ENCODE results near the gene BTN2A1. TPM values are rescaled to one million over a fixed set of nuclear protein-coding genes. Genes with fewer than 3 reads are reported as not detected.
"Not testable (repeated sequence)": the region's sequence is repeated elsewhere in the genome, so short reads cannot be mapped to it uniquely, and the experiment has no call there.

BTN2A1 gene
- 10 to 100 TPM in 2 of 3 donors, 1 to 10 TPM in 1; 7.2 to 23.4 (median 16.7) TPM for polyA plus RNA-seq

DNA sequence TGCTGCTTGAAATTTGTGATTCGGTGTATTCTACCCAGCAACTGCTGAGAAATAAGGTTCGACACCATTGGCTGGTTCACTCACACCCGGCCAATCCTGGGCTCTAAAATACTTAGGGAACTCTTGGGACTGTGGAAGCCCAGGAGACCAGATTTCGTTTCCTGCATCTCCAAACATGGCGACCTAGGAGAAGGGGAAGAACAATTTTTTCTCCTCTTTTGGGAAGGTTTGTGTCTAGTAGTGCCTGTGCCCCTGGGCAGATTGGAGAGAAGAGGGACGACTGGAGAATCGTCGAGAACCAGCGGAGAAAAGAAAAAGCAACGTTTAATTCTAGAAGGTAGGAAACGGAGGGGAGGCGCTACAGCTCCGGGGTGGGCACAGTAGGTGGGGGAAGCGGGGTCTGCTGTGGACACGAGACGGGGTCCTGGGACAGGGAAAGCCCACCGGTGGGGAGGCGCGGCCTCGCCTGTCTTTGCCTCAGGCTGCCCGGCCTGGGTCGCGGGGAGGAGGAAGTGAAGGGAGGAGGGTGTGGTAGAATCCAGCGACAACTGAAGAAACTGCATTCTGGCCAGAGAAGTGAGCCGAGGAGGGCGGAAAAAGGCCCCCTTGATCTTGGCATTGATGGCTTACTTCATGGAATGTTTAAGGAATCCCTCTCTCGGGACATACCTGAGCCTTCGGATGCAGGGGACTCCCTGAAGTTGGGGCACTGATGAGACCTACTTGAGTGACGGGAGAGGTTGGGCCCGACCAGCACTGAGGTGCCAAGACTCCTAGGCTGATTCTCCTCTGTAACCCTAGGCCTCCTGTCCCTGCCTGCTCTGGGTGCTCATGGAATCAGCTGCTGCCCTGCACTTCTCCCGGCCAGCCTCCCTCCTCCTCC is at the start of gene BTN2A1:
TSS of gene BTN2A1 (plus strand) at position 150 of the 883 bp plus-strand sequence. CDS start at position 832, 682 bp downstream.
- H3K4me1 Mint-ChIP-seq, result peaks cover 60 to 68% of the 10 kb centered on the region in 2 donors
- H3K4me3 Mint-ChIP-seq, result peak within 1 kb of the TSS; percentile 97 to 100 (median 99)
- H3K27me3 Mint-ChIP-seq (ENCODE audit: low read depth in 3 of 3), result peaks cover 2 to 4% (median 4%) of the 10 kb centered on the region in 3 donors
- H3K27ac Mint-ChIP-seq, result peak within 1 kb of the TSS; percentile 89 to 99 (median 98)
- DNase-seq, result peak; percentile 79 to 80 (median 79)
- peaks cover 15 to 34% (median 21%) of the 10 kb centered on the region in 3 donors for H3K36me3 Mint-ChIP-seq
- no peaks in the 10 kb centered on the region for H3K9me3 Mint-ChIP-seq

DNA sequence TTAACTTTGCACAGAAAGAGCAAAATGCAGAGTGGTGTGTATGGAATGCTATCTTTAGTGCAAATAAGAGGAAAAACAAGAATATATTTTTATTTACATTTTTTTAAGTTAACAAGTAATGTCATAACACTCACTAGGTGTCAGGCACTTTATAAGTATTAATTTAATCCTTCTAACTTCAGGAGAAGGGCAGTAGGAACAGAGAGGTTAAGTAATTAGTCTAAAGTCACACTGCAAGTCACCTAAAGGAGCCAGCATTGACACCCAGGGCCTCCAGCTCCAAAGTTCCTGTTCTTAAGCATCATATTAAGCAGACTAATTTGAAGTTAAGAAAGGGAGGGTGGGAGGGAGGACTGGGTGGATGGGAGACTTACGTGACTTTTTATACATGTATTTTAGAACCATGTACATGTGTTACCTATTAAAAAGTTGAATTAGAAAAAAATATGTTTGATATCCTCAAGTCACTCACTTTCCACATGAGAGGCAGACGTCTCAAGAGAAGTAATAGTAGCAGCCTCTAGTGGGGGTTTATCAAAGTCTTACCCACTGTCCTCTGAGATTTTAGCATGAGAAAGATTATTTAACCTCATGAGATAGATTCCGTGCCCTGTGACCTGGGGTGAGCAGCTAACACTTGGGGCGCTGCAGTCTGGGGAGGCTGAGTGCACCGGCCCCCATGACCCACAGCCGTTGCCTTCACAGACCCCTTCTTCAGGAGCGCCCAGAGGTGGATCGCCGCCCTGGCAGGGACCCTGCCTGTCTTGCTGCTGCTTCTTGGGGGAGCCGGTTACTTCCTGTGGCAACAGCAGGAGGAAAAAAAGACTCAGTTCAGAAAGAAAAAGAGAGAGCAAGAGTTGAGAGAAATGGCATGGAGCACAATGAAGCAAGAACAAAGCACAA is 48.7 kb upstream of the BTN2A1 start:
- Mint-ChIP-seq H3K27me3 (ENCODE audit: low read depth in 3 of 3) (peaks cover 0 to 5% (median 0%) of the 10 kb centered on the region in 3 donors), H3K4me3 (no peak overlapping the region), H3K9me3 (no peaks in the 10 kb centered on the region), H3K27ac (peak overlapping the region in 4 of 6 donors; percentile 32 to 50 (median 42)), H3K36me3 (peaks cover 29 to 78% (median 62%) of the 10 kb centered on the region in 3 donors), H3K4me1 (peaks cover 46 to 52% of the 10 kb centered on the region in 2 donors)
- no peak for DNase-seq

DNA sequence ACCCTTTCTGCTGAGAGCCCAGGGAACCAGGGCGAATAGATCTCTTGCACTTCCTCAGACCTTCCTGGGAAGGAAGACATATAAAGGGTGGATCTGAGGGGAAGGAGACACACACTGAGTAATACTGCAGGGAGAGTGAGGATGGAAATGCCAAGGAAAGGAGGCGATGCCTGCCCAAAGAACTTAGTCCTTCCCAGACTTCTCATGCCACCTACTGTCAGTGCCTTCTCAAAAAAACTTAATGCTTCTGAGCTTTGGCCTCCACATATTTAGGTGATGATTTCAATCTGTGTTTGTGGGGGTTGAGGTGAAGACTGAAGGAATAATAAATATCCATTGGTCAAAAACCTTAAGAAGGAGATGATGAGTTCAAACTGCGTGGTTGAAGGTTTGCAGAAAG is 46.0 kb upstream of the BTN2A1 start:
- Mint-ChIP-seq H3K9me3 (no peaks in the 10 kb centered on the region), H3K27ac (peak overlapping the region in 5 of 6 donors; percentile 58 to 83 (median 73)), H3K27me3 (ENCODE audit: low read depth in 3 of 3) (peaks cover 0 to 3% (median 0%) of the 10 kb centered on the region in 3 donors), H3K36me3 (peaks cover 20 to 74% (median 55%) of the 10 kb centered on the region in 3 donors), H3K4me1 (peaks cover 22 to 40% of the 10 kb centered on the region in 2 donors), H3K4me3 (no peak overlapping the region)
- DNase-seq, result no peak

DNA sequence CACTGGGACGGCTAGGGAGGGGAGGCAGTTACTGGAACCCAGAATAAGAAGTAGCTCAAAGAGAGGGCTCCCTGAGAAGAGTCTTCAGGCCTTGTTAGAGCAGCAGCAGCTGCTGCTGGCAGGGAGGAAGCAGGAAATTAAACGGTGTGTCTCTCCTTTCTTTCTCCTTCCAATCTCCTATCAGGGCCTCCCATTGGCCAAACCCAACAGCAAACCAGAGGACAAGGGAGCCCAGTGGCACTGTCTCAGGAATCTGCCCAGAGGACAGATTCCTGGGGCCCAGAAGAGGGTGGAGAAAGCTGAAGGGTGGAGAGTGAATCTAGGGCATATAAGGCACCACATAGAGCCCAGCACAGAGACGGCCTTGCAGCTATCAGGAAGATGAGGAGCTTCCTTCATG is 45.5 kb upstream of the BTN2A1 start:
- no peak for DNase-seq
- H3K27me3 Mint-ChIP-seq (ENCODE audit: low read depth in 3 of 3), result peaks cover 0 to 5% (median 0%) of the 10 kb centered on the region in 3 donors
- H3K4me3 Mint-ChIP-seq, result no peak overlapping the region
- peaks cover 17 to 69% (median 50%) of the 10 kb centered on the region in 3 donors for H3K36me3 Mint-ChIP-seq
- peaks cover 18 to 35% of the 10 kb centered on the region in 2 donors for H3K4me1 Mint-ChIP-seq
- H3K27ac Mint-ChIP-seq, result peak overlapping the region; percentile 34 to 83 (median 60)
- no peaks in the 10 kb centered on the region for H3K9me3 Mint-ChIP-seq

DNA sequence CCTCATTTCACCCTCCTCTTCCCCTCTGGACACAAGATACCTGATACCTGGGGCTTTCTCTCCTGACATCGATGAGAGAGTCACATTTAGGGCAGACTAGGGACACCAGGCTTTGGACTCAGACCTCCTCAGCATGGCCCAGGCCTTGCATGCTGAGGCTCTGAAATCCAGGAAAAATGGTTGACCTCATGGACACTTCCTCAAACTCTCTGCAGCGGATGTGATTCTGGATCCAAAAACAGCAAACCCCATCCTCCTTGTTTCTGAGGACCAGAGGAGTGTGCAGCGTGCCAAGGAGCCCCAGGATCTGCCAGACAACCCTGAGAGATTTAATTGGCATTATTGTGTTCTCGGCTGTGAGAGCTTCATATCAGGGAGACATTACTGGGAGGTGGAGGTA is 44.8 kb upstream of the BTN2A1 start:
- H3K36me3 Mint-ChIP-seq, result peaks cover 17 to 62% (median 44%) of the 10 kb centered on the region in 3 donors
- H3K4me3 Mint-ChIP-seq, result no peak overlapping the region
- H3K27me3 Mint-ChIP-seq (ENCODE audit: low read depth in 3 of 3), result peaks cover 0 to 5% (median 0%) of the 10 kb centered on the region in 3 donors
- no peak for DNase-seq
- H3K27ac Mint-ChIP-seq, result peak overlapping the region in 4 of 6 donors; percentile 21 to 84 (median 80)
- no peaks in the 10 kb centered on the region for H3K9me3 Mint-ChIP-seq
- peaks cover 13 to 27% of the 10 kb centered on the region in 2 donors for H3K4me1 Mint-ChIP-seq

DNA sequence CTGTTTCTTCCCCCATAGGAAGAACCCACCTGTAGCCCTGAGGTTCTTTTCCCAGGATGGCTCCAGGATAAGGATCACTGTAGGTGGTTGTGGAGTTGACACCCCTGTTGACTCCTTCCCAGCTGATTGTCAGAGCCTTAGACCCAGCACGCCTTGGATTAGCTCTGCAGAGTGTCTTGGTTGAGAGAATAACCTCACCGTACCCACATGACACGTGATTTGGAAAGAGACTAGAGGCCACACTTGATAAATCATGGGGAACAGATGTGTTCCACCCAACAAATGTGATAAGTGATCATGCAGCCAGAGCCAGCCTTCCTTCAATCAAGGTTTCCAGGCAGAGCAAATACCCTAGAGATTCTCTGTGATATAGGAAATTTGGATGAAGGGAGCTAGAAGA is 43.5 kb upstream of the BTN2A1 start:
- no peak for DNase-seq
- H3K9me3 Mint-ChIP-seq, result no peaks in the 10 kb centered on the region
- H3K27ac Mint-ChIP-seq, result peak overlapping the region in 4 of 6 donors; percentile 19 to 69 (median 40)
- H3K36me3 Mint-ChIP-seq, result peaks cover 17 to 55% (median 38%) of the 10 kb centered on the region in 3 donors
- H3K4me3 Mint-ChIP-seq, result no peak overlapping the region
- H3K27me3 Mint-ChIP-seq (ENCODE audit: low read depth in 3 of 3), result peaks cover 0 to 5% (median 0%) of the 10 kb centered on the region in 3 donors
- H3K4me1 Mint-ChIP-seq, result peaks cover 8 to 20% of the 10 kb centered on the region in 2 donors

DNA sequence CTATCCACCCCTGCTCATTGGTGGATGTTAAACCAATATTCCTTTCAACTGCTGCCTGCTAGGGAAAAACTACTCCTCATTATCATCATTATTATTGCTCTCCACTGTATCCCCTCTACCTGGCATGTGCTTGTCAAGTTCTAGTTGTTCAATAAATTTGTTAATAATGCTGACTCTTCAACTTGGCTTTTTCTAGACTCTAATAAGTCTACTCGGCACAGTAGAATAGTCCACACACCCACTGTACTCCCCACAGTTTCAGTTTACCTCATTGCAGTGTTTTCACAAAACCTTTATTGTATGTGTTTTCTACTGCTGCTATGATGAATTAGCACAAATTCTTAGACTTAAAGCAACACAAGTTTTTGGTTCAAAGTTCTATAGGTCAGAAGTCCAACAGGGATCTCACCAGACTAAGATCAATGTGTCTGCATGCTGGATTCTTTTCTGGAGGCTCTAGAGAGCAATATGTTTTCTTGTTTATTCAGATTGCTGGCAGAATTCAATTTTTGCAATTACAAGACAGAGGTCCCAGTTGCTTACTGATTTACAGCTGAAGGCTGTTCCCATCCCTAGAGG is 42.6 kb upstream of the BTN2A1 start:
- peaks cover 0 to 5% (median 0%) of the 10 kb centered on the region in 3 donors for H3K27me3 Mint-ChIP-seq (ENCODE audit: low read depth in 3 of 3)
- peak overlapping the region in 5 of 6 donors; percentile 26 to 87 (median 56) for H3K27ac Mint-ChIP-seq
- H3K4me3 Mint-ChIP-seq, result no peak overlapping the region
- no peaks in the 10 kb centered on the region for H3K9me3 Mint-ChIP-seq
- H3K4me1 Mint-ChIP-seq, result peaks cover 8 to 20% of the 10 kb centered on the region in 2 donors
- no peak for DNase-seq
- peaks cover 17 to 46% (median 30%) of the 10 kb centered on the region in 3 donors for H3K36me3 Mint-ChIP-seq

DNA sequence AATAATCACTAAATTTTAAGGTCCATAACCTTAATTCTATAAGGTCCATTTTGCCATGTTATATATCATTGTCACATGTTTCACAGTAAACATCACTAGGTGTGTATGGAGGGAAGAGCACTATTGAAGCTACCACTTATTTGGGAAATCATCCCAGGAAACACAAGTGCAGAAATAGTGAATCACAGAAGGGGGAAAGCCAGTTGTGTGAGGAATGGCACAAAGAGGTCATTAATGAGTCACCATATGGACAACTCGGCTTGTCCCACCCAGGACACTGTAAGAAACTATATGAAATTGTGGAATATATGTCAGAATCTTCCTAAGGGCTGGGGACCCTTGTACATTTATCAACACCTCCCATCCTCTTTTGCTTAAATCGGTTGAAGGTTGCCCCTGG is 42.0 kb upstream of the BTN2A1 start:
- peaks cover 15 to 42% (median 24%) of the 10 kb centered on the region in 3 donors for H3K36me3 Mint-ChIP-seq
- no peak overlapping the region for H3K4me3 Mint-ChIP-seq
- H3K4me1 Mint-ChIP-seq, result peaks cover 8 to 20% of the 10 kb centered on the region in 2 donors
- H3K27ac Mint-ChIP-seq, result peak overlapping the region in 5 of 6 donors; percentile 5 to 87 (median 59)
- H3K27me3 Mint-ChIP-seq (ENCODE audit: low read depth in 3 of 3), result peaks cover 0 to 5% (median 0%) of the 10 kb centered on the region in 3 donors
- DNase-seq, result no peak
- H3K9me3 Mint-ChIP-seq, result no peaks in the 10 kb centered on the region

DNA sequence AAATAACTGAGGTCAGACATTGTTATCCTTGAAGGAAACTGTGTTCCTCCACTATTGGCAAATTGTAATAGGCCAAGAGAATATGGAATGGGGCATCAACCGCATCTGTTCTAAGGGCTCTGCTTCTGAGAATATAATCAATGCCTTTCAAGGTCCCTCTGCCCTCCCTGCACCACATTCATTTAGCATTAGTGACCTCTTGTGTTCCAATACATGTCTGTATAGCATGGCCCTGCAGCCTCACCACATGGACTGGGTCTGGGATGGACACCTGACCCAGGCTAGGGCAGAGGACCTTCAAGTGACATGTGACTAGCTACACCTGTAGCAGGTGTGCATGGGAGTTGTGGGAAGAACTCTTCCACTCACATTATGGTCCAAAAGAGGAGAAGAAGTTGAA is 41.5 kb upstream of the BTN2A1 start:
- Mint-ChIP-seq H3K9me3 (no peaks in the 10 kb centered on the region), H3K27ac (peak overlapping the region in 4 of 6 donors; percentile 51 to 87 (median 60)), H3K36me3 (peaks cover 13 to 38% (median 23%) of the 10 kb centered on the region in 3 donors), H3K27me3 (ENCODE audit: low read depth in 3 of 3) (peaks cover 0 to 5% (median 0%) of the 10 kb centered on the region in 3 donors), H3K4me3 (no peak overlapping the region), H3K4me1 (peaks cover 8 to 20% of the 10 kb centered on the region in 2 donors)
- DNase-seq, result no peak

DNA sequence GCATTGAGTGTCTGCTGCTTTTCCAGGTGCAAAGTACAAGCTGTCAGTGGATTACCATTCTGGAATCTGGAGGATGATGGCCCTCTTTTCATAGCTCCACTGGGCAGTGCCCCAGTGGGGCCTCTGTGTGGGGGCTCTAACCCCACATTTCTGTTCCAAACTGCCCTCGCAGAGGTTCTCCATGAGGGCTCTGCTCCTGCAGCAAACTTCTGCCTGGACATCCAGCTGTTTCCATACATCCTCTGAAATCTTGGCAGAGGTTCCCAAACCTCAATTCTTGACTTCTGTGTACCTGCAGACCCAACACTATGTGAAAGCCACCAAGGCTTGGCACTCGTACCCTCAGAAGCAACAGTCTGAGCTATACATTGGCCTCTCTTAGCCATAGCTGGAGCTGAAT is 39.7 kb upstream of the BTN2A1 start:
- not testable (repeated sequence) for H3K27ac Mint-ChIP-seq; DNase-seq; H3K4me3 Mint-ChIP-seq; H3K9me3 Mint-ChIP-seq; H3K27me3 Mint-ChIP-seq (ENCODE audit: low read depth in 3 of 3)
- Mint-ChIP-seq H3K4me1 (peaks cover 10 to 14% of the 10 kb centered on the region in 2 donors), H3K36me3 (peaks cover 8 to 23% (median 21%) of the 10 kb centered on the region in 3 donors)

DNA sequence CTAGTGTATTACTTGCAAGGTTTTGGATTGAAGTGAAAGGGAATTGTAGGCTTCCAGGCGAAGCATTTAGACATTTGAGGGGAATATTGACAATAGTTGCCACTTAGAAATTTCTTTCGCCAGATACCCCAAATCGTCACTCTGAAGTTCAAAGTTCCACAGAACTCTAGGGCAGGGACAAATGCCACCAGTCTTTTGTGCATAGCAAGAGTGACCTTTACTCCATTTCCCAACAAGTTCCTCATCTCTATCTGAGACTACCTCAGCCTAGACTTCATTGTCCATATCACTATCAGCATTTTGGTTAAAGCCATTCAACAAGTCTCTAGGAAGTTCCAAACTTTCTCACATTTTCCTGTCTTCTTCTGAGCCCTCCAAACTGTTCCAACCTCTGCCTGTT is 39.0 kb upstream of the BTN2A1 start:
- DNase-seq; H3K9me3 Mint-ChIP-seq; H3K27me3 Mint-ChIP-seq (ENCODE audit: low read depth in 3 of 3); H3K4me3 Mint-ChIP-seq: not testable (repeated sequence)
- H3K36me3 Mint-ChIP-seq, result peaks cover 8 to 16% (median 14%) of the 10 kb centered on the region in 3 donors
- peaks cover 10 to 14% of the 10 kb centered on the region in 2 donors for H3K4me1 Mint-ChIP-seq
- peak overlapping the region in 1 of 6 donors; percentile 50 for H3K27ac Mint-ChIP-seq

DNA sequence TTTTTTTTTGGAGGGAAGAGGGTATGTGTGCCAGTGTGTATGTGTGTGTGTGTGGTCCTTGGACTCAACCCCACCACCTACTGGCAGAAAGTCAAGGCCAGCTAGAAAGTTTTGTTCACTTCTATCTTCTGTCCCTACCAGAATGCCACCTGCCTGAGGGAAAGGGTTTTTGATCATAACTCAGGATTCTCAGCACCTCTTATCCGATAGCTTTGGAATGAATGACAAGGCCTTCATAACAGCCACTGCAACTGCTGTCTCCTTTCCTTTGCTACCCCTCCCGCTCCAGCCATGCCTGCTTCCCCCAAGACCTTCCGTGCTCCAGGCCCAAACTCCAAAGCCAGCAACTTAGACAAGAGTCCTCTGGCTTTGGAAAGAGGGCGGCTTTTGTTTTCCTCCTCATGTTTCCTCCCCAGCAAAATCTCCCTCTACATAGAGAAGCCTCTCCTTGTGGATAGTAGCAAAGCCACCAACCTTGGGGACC is 37.0 kb upstream of the BTN2A1 start:
- DNase-seq, result peak; percentile 39 to 53 (median 47)
- peaks cover 0 to 2% (median 2%) of the 10 kb centered on the region in 3 donors for H3K27me3 Mint-ChIP-seq (ENCODE audit: low read depth in 3 of 3)
- no peak overlapping the region for H3K4me3 Mint-ChIP-seq
- no peak overlapping the region for H3K27ac Mint-ChIP-seq
- no peaks in the 10 kb centered on the region for H3K9me3 Mint-ChIP-seq
- peaks cover 6 to 9% of the 10 kb centered on the region in 2 donors for H3K4me1 Mint-ChIP-seq
- peaks cover 3 to 7% (median 5%) of the 10 kb centered on the region in 3 donors for H3K36me3 Mint-ChIP-seq
